Adipocyte (in vitro differentiated cells): ENCODE measurements around the gene PKMYT1.

Source experiments
- DNase-seq: peaks from one replicate; pipeline ENCODE4 v3.0.0-alpha.2; 2015; ENCODE audit warnings: low read depth
- H3K27me3 ChIP-seq: replicated peaks from 2 replicates; pipeline ENCODE4 v1.7.0; 2013; ENCODE audit warnings: mild to moderate bottlenecking, low read length, moderate library complexity; ENCODE audit not compliant: control insufficient read depth, insufficient read depth
- H3K36me3 ChIP-seq: 2 replicates; pipeline ENCODE4 v1.7.0; 2013; ENCODE audit warnings: low read length, mild to moderate bottlenecking, moderate library complexity; ENCODE audit not compliant: control insufficient read depth, insufficient read depth, severe bottlenecking
- H3K4me1 ChIP-seq: 2 replicates; pipeline ENCODE4 v1.7.0; 2013; ENCODE audit warnings: mild to moderate bottlenecking, low read length, moderate library complexity; ENCODE audit not compliant: control insufficient read depth, insufficient read depth
- H3K4me3 ChIP-seq: 2 replicates; pipeline ENCODE4 v1.7.0; 2013; ENCODE audit warnings: mild to moderate bottlenecking, low read length, moderate library complexity
- H3K9ac ChIP-seq: 2 replicates; pipeline ENCODE4 v1.7.0; 2013; ENCODE audit warnings: mild to moderate bottlenecking, low read length, moderate library complexity
- H3K9me3 ChIP-seq: 2 replicates; pipeline ENCODE4 v1.7.0; 2013; ENCODE audit warnings: mild to moderate bottlenecking, low read length, moderate library complexity; ENCODE audit not compliant: control insufficient read depth

Gene PKMYT1

GRCh38 chr16:2976673-2977072, 3.6 kb downstream of the PKMYT1 start:
- Histone ChIP-seq H3K27me3 (no peaks in the 10 kb centered on the region), H3K4me1 (peaks cover 6% of the 10 kb centered on the region), H3K36me3 (no peaks in the 10 kb centered on the region), H3K9me3 (no peaks in the 10 kb centered on the region), H3K4me3 (no peak overlapping the region), H3K9ac (no peak overlapping the region)
- no peak for DNase-seq

- Histone ChIP-seq H3K36me3 (no peaks in the 10 kb centered on the region), H3K9me3 (no peaks in the 10 kb centered on the region), H3K4me1 (peaks cover 6% of the 10 kb centered on the region), H3K4me3 (no peak overlapping the region), H3K27me3 (no peaks in the 10 kb centered on the region), H3K9ac (no peak overlapping the region)
- DNase-seq, result no peak
Observed at GRCh38 chr16:2976201-2976600, 4.0 kb downstream of the PKMYT1 start.

GRCh38 chr16:2975161-2975795, 5.0 kb downstream of the PKMYT1 start:
- Histone ChIP-seq H3K4me1 (no peaks in the 10 kb centered on the region), H3K4me3 (no peak overlapping the region), H3K36me3 (no peaks in the 10 kb centered on the region), H3K9ac (no peak overlapping the region), H3K27me3 (no peaks in the 10 kb centered on the region), H3K9me3 (no peaks in the 10 kb centered on the region)
- no peak for DNase-seq

GRCh38 chr16:2974319-2975056, 5.8 kb downstream of the PKMYT1 start:
- no peaks in the 10 kb centered on the region for H3K36me3 ChIP-seq
- no peaks in the 10 kb centered on the region for H3K27me3 ChIP-seq
- DNase-seq, result no peak
- no peaks in the 10 kb centered on the region for H3K9me3 ChIP-seq
- no peak overlapping the region for H3K4me3 ChIP-seq
- H3K4me1 ChIP-seq, result peaks cover 4% of the 10 kb centered on the region
- H3K9ac ChIP-seq, result no peak overlapping the region

GRCh38 chr16:2973605-2974318, 6.5 kb downstream of the PKMYT1 start:
- H3K27me3 ChIP-seq, result no peaks in the 10 kb centered on the region
- H3K36me3 ChIP-seq, result no peaks in the 10 kb centered on the region
- no peak overlapping the region for H3K9ac ChIP-seq
- H3K9me3 ChIP-seq, result no peaks in the 10 kb centered on the region
- no peak overlapping the region for H3K4me3 ChIP-seq
- DNase-seq, result no peak
- peaks cover 4% of the 10 kb centered on the region for H3K4me1 ChIP-seq

- H3K36me3 ChIP-seq, result no peaks in the 10 kb centered on the region
Observed at GRCh38 chr16:2973093-2973492, 7.2 kb downstream of the PKMYT1 start.

GRCh38 chr16:2971985-2972784, 8.1 kb downstream of the PKMYT1 start:
- Histone ChIP-seq H3K27me3 (peaks cover 10% of the 10 kb centered on the region), H3K4me3 (no peak overlapping the region), H3K36me3 (no peaks in the 10 kb centered on the region), H3K4me1 (peaks cover 4% of the 10 kb centered on the region), H3K9ac (no peak overlapping the region), H3K9me3 (no peaks in the 10 kb centered on the region)
- DNase-seq, result no peak

More at GRCh38 chr16:2973093-2973492, 7.2 kb downstream of the PKMYT1 start:
- Histone ChIP-seq H3K4me1 (peaks cover 4% of the 10 kb centered on the region), H3K27me3 (peaks cover 5% of the 10 kb centered on the region), H3K9ac (no peak overlapping the region), H3K9me3 (no peaks in the 10 kb centered on the region), H3K4me3 (no peak overlapping the region)
- no peak for DNase-seq

- Histone ChIP-seq H3K9me3 (no peaks in the 10 kb centered on the region), H3K4me1 (peaks cover 4% of the 10 kb centered on the region), H3K36me3 (no peaks in the 10 kb centered on the region), H3K9ac (no peak overlapping the region), H3K4me3 (no peak overlapping the region), H3K27me3 (peaks cover 10% of the 10 kb centered on the region)
- DNase-seq, result no peak
Observed at GRCh38 chr16:2971134-2971984, 8.9 kb downstream of the PKMYT1 start.

GRCh38 chr16:2970563-2970962, 9.7 kb downstream of the PKMYT1 start:
- H3K36me3 ChIP-seq, result no peaks in the 10 kb centered on the region
- H3K4me3 ChIP-seq, result peak overlapping the region; percentile 81
- DNase-seq, result no peak
- no peaks in the 10 kb centered on the region for H3K9me3 ChIP-seq
- H3K9ac ChIP-seq, result no peak overlapping the region
- H3K4me1 ChIP-seq, result peaks cover 4% of the 10 kb centered on the region
- H3K27me3 ChIP-seq, result peaks cover 18% of the 10 kb centered on the region
